ENCODE results near the gene TGM6. TPM values are rescaled to one million over a fixed set of nuclear protein-coding genes. Genes with fewer than 3 reads are reported as not detected.
A peak's percentile ranks its signal among the peaks of the same experiment; 100 is the strongest.

The TGM6 gene
- total RNA-seq, 1 donor from 2014 or later: not detected

DNA sequence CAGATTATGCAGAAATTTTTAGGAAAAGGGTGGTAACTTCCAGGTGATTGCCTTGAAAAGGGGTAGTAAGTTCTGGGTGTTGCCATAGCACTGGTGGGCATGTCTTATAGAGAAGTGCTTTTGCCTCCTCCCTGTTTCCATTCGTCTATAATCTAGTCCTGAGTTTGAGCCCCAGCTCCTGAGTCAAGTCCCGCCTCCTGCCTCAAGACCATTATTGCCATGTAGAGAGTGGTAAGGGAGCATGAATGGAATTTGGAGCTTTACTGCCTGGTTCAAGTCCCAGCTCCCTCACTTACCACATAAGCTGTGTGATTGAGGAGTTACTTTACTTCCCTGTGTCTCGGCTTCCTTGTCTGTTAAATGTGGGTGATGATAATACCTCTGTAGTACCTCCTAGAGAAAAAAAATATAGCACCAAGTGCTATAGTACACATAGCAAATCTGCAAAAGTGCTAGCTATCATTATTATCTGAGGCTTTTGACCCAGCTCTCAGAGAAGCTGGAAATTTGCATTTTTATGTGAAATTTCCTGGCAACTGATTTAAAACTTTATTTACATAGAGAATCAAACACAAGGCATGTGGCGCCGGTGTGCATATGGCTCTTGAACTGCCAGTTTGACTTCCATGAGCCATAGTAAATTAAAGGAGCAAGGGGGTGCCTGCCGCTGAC, 36.0 kb downstream of the TGM6 start:
- H3K4me3 ChIP-seq (ENCODE audit: low read depth, low read length): no peak overlapping the region
- no peak for DNase-seq (ENCODE audit: low read depth)
- TF ChIP-seq, protein P1, sequence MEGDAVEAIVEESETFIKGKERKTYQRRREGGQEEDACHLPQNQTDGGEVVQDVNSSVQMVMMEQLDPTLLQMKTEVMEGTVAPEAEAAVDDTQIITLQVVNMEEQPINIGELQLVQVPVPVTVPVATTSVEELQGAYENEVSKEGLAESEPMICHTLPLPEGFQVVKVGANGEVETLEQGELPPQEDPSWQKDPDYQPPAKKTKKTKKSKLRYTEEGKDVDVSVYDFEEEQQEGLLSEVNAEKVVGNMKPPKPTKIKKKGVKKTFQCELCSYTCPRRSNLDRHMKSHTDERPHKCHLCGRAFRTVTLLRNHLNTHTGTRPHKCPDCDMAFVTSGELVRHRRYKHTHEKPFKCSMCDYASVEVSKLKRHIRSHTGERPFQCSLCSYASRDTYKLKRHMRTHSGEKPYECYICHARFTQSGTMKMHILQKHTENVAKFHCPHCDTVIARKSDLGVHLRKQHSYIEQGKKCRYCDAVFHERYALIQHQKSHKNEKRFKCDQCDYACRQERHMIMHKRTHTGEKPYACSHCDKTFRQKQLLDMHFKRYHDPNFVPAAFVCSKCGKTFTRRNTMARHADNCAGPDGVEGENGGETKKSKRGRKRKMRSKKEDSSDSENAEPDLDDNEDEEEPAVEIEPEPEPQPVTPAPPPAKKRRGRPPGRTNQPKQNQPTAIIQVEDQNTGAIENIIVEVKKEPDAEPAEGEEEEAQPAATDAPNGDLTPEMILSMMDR (conservative IDR thresholded peaks at IDR 0.05; ENCODE audit: low read depth, low read length): no peak

DNA sequence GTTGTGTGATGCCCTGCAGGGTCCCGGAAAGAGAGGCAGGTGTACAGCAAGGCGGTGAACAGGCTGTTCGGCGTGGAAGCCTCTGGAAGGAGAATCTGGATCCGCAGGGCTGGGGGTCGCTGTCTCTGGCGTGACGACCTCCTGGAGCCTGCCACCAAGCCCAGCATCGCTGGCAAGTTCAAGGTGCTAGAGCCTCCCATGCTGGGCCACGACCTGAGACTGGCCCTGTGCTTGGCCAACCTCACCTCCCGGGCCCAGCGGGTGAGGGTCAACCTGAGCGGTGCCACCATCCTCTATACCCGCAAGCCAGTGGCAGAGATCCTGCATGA, 36.5 kb downstream of the TGM6 start:
- DNase-seq (ENCODE audit: low read depth): no peak
- TF ChIP-seq, protein P1 (conservative IDR thresholded peaks at IDR 0.05; ENCODE audit: low read depth, low read length): no peak
- H3K4me3 ChIP-seq (ENCODE audit: low read depth, low read length): no peak overlapping the region

DNA sequence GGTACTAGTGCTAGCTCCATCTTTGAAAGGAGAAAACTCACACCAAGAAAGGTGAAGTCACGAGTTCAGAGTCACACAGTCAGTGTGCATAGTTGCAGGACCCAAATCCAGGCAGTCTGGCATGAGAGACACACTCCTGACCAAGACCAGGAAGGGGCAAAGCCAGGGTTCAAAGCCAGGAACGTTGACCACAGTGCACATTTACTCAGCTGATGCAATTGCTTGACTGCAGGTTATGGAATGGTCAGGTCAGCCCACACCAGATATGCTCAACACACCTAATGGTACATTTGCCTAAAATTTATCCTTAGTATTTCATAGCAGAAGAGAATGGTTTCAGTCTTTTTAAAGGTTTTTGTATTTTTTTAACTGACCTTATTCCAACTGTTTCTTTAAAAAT, 37.7 kb downstream of the TGM6 start:
- DNase-seq (ENCODE audit: low read depth): no peak
- no peak overlapping the region for H3K4me3 ChIP-seq (ENCODE audit: low read depth, low read length)
- TF ChIP-seq, protein P1 (conservative IDR thresholded peaks at IDR 0.05; ENCODE audit: low read depth, low read length): no peak

DNA sequence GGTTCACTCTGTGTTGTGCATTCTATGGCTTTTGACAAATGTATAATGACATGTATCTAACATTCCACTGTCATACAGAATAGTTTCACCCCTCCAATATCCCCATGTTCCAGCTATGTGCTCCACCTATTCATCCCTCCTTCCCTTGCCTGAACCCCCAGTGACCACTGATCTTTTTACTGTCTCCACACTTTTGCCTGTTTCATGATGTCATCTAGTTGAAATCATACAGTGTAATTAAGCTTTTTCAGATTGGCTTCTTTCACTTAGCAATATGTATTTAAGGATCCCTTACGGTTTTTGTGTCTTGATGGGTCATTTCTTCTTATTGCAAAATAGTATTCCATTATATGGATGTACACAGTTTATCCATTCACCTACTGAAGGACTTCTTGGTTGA, 39.8 kb downstream of the TGM6 start:
- TF ChIP-seq, protein P1 (conservative IDR thresholded peaks at IDR 0.05; ENCODE audit: low read depth, low read length): no peak
- no peak overlapping the region for H3K4me3 ChIP-seq (ENCODE audit: low read depth, low read length)
- no peak for DNase-seq (ENCODE audit: low read depth)

DNA sequence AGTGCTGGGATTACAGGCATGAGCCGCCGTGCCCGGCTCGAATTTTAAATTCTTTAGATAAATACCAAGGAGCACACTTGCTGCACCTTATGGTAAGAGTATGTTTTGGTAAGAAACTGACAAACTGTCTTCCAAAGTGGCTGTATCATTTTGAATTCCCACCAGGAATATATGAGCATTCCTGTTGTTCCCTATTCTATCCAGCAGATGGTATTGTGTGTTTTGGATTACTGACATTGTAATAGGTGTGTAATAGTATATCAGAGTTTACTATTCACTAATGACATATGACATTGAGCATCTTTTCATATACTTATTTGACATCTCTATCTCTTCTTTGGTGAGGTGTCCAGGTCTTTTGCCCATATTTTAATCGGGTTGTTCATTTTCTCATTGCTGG, 40.5 kb downstream of the TGM6 start:
- DNase-seq (ENCODE audit: low read depth): no peak
- TF ChIP-seq, protein P1 (conservative IDR thresholded peaks at IDR 0.05; ENCODE audit: low read depth, low read length): peak; percentile 33
- no peak overlapping the region for H3K4me3 ChIP-seq (ENCODE audit: low read depth, low read length)

DNA sequence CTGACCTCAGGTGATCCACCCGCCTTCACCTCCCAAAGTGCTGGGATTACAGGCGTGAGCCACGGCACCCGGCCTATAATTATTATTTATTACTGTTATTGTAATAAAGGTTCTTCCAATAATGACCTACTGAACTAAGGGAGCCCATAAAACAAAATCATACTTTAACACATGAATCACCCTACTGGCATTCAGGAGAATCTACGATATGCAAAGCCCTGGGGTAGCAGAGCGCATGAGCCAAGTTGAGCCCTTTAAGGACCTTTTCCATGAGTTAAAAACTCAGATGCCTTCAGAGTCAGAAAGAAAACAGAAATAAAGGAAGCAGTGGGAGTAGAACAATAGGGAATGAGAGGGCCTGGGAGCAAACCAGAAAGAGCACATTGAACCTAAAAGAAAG, 48.4 kb downstream of the TGM6 start:
- DNase-seq (ENCODE audit: low read depth): no peak
- TF ChIP-seq, protein P1 (conservative IDR thresholded peaks at IDR 0.05; ENCODE audit: low read depth, low read length): no peak
- no peak overlapping the region for H3K4me3 ChIP-seq (ENCODE audit: low read depth, low read length)

DNA sequence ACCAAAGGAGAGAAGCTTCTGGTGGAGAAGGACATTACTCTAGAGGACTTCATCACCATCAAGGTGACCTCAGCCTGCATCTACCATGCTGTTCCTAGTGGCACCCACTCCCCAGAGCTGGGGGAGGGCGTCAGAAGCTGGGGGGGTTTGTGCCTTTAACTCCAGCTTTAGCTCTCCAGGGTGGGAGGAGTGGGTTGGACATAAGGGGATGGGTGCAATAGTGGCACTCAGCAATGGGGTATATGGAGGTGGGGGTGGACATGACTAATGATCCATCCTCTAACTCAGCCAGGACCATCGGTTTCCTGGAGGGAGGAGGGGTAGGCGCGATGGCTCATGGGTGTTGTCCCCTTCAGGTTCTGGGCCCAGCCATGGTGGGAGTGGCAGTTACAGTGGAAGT, 49.8 kb downstream of the TGM6 start:
- DNase-seq (ENCODE audit: low read depth): no peak

More for the DNA sequence above, 49.8 kb downstream of the TGM6 start:
- no peak overlapping the region for H3K4me3 ChIP-seq (ENCODE audit: low read depth, low read length)
- TF ChIP-seq, protein P1 (conservative IDR thresholded peaks at IDR 0.05; ENCODE audit: low read depth, low read length): no peak

All from epithelial cell of proximal tubule (primary cell).